ENCODE data around the gene SYNGR4.

- TF ChIP-seq, protein P1, sequence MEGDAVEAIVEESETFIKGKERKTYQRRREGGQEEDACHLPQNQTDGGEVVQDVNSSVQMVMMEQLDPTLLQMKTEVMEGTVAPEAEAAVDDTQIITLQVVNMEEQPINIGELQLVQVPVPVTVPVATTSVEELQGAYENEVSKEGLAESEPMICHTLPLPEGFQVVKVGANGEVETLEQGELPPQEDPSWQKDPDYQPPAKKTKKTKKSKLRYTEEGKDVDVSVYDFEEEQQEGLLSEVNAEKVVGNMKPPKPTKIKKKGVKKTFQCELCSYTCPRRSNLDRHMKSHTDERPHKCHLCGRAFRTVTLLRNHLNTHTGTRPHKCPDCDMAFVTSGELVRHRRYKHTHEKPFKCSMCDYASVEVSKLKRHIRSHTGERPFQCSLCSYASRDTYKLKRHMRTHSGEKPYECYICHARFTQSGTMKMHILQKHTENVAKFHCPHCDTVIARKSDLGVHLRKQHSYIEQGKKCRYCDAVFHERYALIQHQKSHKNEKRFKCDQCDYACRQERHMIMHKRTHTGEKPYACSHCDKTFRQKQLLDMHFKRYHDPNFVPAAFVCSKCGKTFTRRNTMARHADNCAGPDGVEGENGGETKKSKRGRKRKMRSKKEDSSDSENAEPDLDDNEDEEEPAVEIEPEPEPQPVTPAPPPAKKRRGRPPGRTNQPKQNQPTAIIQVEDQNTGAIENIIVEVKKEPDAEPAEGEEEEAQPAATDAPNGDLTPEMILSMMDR (IDR thresholded peaks at IDR 0.05), result no peak
- TF ChIP-seq EP300 (IDR thresholded peaks at IDR 0.05), result no peak
- TF ChIP-seq POLR2A (IDR thresholded peaks at IDR 0.05), result no peak
These were observed 606 bp downstream of the SYNGR4 start for GRCh38 chr19:48364598-48365348.
